ENCODE measurements around the gene SPOCK2. TPM values are rescaled to one million over a fixed set of nuclear protein-coding genes. Genes with fewer than 3 reads are reported as not detected.

SPOCK2 gene
- total RNA-seq, 1 donor from 2014 or later = 3.4 TPM

DNA sequence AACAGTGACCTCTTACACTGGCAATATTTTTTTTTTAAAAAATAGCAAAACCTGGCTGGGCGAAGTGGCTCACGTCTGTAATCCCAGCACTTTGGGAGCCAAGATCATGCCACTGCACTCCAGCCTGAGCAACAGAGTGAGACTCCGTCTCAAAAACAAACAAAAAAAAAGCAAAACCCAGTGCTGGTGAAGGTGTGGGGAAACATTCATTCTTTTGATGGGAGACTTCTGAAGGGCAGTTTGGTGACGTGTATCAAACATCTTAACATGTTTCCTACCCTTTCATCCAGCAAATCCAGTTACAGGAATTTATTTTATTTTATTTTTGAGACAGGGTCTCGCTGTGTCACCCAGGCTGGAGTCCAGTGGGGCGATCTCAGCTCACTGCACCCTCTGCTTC is 66.1 kb downstream of the SPOCK2 start:
- TF ChIP-seq, protein P1, sequence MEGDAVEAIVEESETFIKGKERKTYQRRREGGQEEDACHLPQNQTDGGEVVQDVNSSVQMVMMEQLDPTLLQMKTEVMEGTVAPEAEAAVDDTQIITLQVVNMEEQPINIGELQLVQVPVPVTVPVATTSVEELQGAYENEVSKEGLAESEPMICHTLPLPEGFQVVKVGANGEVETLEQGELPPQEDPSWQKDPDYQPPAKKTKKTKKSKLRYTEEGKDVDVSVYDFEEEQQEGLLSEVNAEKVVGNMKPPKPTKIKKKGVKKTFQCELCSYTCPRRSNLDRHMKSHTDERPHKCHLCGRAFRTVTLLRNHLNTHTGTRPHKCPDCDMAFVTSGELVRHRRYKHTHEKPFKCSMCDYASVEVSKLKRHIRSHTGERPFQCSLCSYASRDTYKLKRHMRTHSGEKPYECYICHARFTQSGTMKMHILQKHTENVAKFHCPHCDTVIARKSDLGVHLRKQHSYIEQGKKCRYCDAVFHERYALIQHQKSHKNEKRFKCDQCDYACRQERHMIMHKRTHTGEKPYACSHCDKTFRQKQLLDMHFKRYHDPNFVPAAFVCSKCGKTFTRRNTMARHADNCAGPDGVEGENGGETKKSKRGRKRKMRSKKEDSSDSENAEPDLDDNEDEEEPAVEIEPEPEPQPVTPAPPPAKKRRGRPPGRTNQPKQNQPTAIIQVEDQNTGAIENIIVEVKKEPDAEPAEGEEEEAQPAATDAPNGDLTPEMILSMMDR (IDR thresholded peaks at IDR 0.05; ENCODE audit: unreplicated experiment) = no peak
- H3K4me1 Mint-ChIP-seq (ENCODE audit: unreplicated experiment) = peaks cover 6% of the 10 kb centered on the region
- H3K27me3 Mint-ChIP-seq (ENCODE audit: unreplicated experiment) = peaks cover 6% of the 10 kb centered on the region
- no peaks in the 10 kb centered on the region for H3K9me3 Mint-ChIP-seq (ENCODE audit: unreplicated experiment)
- H3K27ac Mint-ChIP-seq (ENCODE audit: unreplicated experiment) = no peak overlapping the region
- no peak overlapping the region for H3K4me3 Mint-ChIP-seq (ENCODE audit: unreplicated experiment)
- DNase-seq (ENCODE audit: low spot score) = no peak
- no peaks in the 10 kb centered on the region for H3K36me3 Mint-ChIP-seq (ENCODE audit: low read depth, unreplicated experiment)

DNA sequence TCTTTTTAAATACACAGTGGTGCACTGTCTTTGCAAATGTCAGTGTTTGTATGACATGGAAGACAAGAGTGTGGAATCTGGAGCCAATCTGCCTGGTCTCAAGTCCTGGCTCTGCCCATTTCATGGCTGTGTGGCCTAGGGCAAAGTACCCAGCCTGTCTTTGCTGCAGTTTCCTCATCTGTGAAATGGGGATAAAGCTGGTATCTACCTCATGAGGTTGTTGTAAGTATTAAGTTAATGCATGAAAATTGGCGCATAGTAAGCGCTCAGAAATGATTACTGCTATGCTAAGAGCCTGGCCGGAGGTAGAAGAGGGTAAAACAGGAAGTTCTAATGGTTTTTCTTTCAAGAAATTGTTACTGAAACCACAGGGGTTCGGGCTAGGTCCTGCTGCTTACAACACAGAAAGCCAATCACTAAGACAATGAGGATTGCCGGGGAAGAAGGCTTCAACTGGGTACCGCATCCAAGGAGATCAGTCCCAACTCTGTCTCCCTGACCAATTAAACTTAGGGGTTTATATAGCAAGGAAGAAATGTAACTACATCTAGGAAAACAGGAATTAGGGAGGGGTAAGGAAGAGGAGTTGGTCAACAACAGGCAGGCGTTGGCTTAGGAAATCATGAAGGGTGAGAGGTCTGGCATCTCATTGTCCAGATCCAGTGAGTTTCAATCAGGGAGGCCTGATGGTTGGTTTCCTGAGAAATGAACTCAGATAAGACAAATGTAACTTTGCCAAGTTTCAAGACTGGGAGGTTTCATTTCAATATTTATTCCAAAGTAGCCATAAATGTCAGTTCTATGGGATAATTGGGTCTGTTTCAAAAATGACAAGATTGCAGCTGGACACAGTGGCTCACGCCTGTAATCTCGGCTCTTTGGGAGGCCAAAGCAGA is 67.2 kb downstream of the SPOCK2 start:
- H3K9me3 Mint-ChIP-seq (ENCODE audit: unreplicated experiment) = no peaks in the 10 kb centered on the region
- no peak overlapping the region for H3K27ac Mint-ChIP-seq (ENCODE audit: unreplicated experiment)
- DNase-seq (ENCODE audit: low spot score) = no peak
- no peak overlapping the region for H3K4me3 Mint-ChIP-seq (ENCODE audit: unreplicated experiment)
- peaks cover 6% of the 10 kb centered on the region for H3K4me1 Mint-ChIP-seq (ENCODE audit: unreplicated experiment)
- H3K27me3 Mint-ChIP-seq (ENCODE audit: unreplicated experiment) = peaks cover 6% of the 10 kb centered on the region
- H3K36me3 Mint-ChIP-seq (ENCODE audit: low read depth, unreplicated experiment) = no peaks in the 10 kb centered on the region
- TF ChIP-seq, protein P1 (IDR thresholded peaks at IDR 0.05; ENCODE audit: unreplicated experiment) = no peak

DNA sequence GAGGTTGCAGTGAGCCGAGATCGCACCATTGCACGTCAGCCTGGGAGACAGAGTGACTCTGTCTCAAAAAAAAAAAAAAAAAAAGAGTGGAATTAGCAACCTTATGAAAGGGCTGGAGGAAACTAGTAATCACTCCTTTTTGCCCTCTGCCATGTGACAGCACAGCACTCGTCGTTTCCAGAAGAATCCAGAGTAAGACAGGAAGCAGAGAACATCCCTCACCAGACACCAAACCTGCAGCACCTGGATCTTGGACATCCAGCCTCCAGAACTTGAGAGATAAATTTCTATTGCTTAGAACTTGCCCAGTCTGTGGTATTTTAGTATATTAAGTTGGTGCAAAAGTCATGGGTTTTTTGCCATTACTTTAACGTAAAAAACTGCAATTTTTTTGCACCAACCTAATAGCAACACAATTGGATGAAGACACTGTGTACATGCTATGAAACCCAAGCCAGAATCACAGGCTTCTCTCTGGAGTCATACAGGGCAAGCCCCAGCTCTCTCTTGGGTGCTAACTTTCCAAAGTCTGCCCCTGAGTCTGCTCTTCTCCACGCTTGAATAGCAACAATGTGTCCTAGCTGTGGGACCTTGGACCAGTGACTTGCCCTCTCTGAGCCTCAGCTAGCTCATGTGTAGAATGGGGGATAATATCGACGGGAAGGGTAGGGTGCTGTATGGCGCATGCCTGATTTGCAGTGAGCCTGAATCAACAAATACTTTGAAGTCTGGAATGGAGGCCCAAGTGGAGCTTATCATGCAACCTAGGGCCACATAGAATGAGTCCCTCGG is 69.1 kb downstream of the SPOCK2 start:
- Mint-ChIP-seq H3K36me3 (ENCODE audit: low read depth, unreplicated experiment) (no peaks in the 10 kb centered on the region), H3K4me1 (ENCODE audit: unreplicated experiment) (no peaks in the 10 kb centered on the region), H3K4me3 (ENCODE audit: unreplicated experiment) (no peak overlapping the region), H3K9me3 (ENCODE audit: unreplicated experiment) (no peaks in the 10 kb centered on the region), H3K27me3 (ENCODE audit: unreplicated experiment) (peaks cover 6% of the 10 kb centered on the region), H3K27ac (ENCODE audit: unreplicated experiment) (no peak overlapping the region)
- DNase-seq (ENCODE audit: low spot score) = no peak
- TF ChIP-seq, protein P1 (IDR thresholded peaks at IDR 0.05; ENCODE audit: unreplicated experiment) = no peak

DNA sequence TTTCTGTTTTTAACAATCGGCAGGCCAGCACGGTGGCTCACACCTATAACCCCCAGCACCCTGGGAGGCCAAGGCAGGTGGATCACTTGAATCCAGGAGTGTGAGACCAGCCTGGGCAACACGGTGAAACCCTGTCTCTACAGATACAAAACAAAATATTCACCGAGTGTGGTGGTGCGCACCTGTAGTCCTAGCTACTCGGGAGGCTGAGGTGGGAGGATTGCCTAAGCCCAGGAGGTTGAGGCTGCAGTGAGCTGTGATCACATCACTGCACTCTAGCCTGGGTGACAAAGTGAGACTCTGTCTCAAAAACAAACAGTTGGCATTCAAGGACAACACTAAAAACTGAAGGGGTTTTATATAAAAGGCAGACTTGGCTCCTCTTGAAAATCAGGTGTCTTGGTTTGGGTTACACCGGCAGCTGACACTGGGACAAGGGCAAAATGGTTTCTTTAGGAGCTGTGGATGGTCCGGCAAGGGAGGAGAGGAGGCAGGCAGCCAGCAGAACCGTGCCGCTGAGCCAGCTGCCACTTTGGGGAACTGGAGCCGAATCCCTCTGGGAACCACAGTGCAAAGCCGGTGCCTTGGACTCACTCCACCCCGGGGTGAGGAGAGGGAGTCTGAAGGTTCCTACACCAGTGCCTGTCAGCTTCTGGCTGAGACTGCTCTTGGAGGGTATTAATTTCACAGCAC is 71.6 kb downstream of the SPOCK2 start:
- no peaks in the 10 kb centered on the region for H3K36me3 Mint-ChIP-seq (ENCODE audit: low read depth, unreplicated experiment)
- H3K4me3 Mint-ChIP-seq (ENCODE audit: unreplicated experiment) = no peak overlapping the region
- no peak overlapping the region for H3K27ac Mint-ChIP-seq (ENCODE audit: unreplicated experiment)
- peaks cover 2% of the 10 kb centered on the region for H3K4me1 Mint-ChIP-seq (ENCODE audit: unreplicated experiment)
- no peak for DNase-seq (ENCODE audit: low spot score)
- peaks cover 6% of the 10 kb centered on the region for H3K27me3 Mint-ChIP-seq (ENCODE audit: unreplicated experiment)
- TF ChIP-seq, protein P1 (IDR thresholded peaks at IDR 0.05; ENCODE audit: unreplicated experiment) = no peak
- no peaks in the 10 kb centered on the region for H3K9me3 Mint-ChIP-seq (ENCODE audit: unreplicated experiment)

All from endothelial cell (in vitro differentiated cells).